KOPT-K1 (cell line): ENCODE data around the gene OBP2A.
"Not testable (repeated sequence)": the region's sequence is repeated elsewhere in the genome, so short reads cannot be mapped to it uniquely, and the experiment has no call there.

ENCODE experiments used
- H3K27ac ChIP-seq: fragments of 200-600 bp; sonication (generic); 2 replicates; pipeline ENCODE4 v1.5.1; 2016; ENCODE audit warnings: antibody characterized with exemption, mild to moderate bottlenecking, low read depth, low read length; ENCODE audit not compliant: poor library complexity, severe bottlenecking
- H3K36me3 ChIP-seq: fragments of 200-600 bp; sonication (generic); 2 replicates; pipeline ENCODE4 v1.5.1; 2017; ENCODE audit warnings: antibody characterized with exemption, mild to moderate bottlenecking, low read length, moderate library complexity; ENCODE audit not compliant: insufficient read depth
- H3K9me3 ChIP-seq: fragments of 200-600 bp; sonication (generic); 2 replicates; pipeline ENCODE4 v1.5.1; 2017; ENCODE audit warnings: antibody characterized with exemption, low read length, mild to moderate bottlenecking; ENCODE audit not compliant: insufficient read depth, poor library complexity, severe bottlenecking

OBP2A gene

GRCh38 chr9:135533674-135534073 lies 12.3 kb upstream of the OBP2A start:
- no peaks in the 10 kb centered on the region for H3K9me3 ChIP-seq
- no peak overlapping the region for H3K27ac ChIP-seq
- no peaks in the 10 kb centered on the region for H3K36me3 ChIP-seq

GRCh38 chr9:135534192-135534711 lies 11.7 kb upstream of the OBP2A start:
- not testable (repeated sequence) for H3K9me3 ChIP-seq, H3K36me3 ChIP-seq, H3K27ac ChIP-seq

- H3K27ac ChIP-seq, H3K9me3 ChIP-seq, H3K36me3 ChIP-seq: not testable (repeated sequence)
Observed at GRCh38 chr9:135534826-135535225, 11.1 kb upstream of the OBP2A start.

- H3K9me3 ChIP-seq, result not testable (repeated sequence)
Observed at GRCh38 chr9:135535631-135536030, 10.3 kb upstream of the OBP2A start.

GRCh38 chr9:135536216-135536615 lies 9.7 kb upstream of the OBP2A start:
- no peaks in the 10 kb centered on the region for H3K9me3 ChIP-seq
- no peak overlapping the region for H3K27ac ChIP-seq
- H3K36me3 ChIP-seq, result no peaks in the 10 kb centered on the region

More at GRCh38 chr9:135535631-135536030, 10.3 kb upstream of the OBP2A start:
- not testable (repeated sequence) for H3K36me3 ChIP-seq, H3K27ac ChIP-seq

GRCh38 chr9:135543262-135543894 lies 2.5 kb upstream of the OBP2A start:
- not testable (repeated sequence) for H3K36me3 ChIP-seq, H3K9me3 ChIP-seq

GRCh38 chr9:135544981-135545635 lies 818 bp upstream of the OBP2A start:
- Histone ChIP-seq H3K27ac (no peak overlapping the region), H3K9me3 (no peaks in the 10 kb centered on the region), H3K36me3 (no peaks in the 10 kb centered on the region)

More at GRCh38 chr9:135543262-135543894, 2.5 kb upstream of the OBP2A start:
- not testable (repeated sequence) for H3K27ac ChIP-seq

GRCh38 chr9:135546792-135547617 lies 1.1 kb downstream of the OBP2A start:
- H3K9me3 ChIP-seq, H3K36me3 ChIP-seq, H3K27ac ChIP-seq: not testable (repeated sequence)

- no peak overlapping the region for H3K27ac ChIP-seq
Observed at GRCh38 chr9:135547756-135548736, 2.1 kb downstream of the OBP2A start.

GRCh38 chr9:135549478-135550343 lies 3.8 kb downstream of the OBP2A start:
- not testable (repeated sequence) for H3K36me3 ChIP-seq, H3K9me3 ChIP-seq, H3K27ac ChIP-seq

More at GRCh38 chr9:135547756-135548736, 2.1 kb downstream of the OBP2A start:
- Histone ChIP-seq H3K36me3 (no peaks in the 10 kb centered on the region), H3K9me3 (no peaks in the 10 kb centered on the region)

- no peaks in the 10 kb centered on the region for H3K36me3 ChIP-seq
- no peak overlapping the region for H3K27ac ChIP-seq
- no peaks in the 10 kb centered on the region for H3K9me3 ChIP-seq
Observed at GRCh38 chr9:135550344-135550918, 4.5 kb downstream of the OBP2A start.

GRCh38 chr9:135551031-135551430 lies 5.1 kb downstream of the OBP2A start:
- Histone ChIP-seq H3K27ac (no peak overlapping the region), H3K36me3 (no peaks in the 10 kb centered on the region), H3K9me3 (no peaks in the 10 kb centered on the region)

GRCh38 chr9:135551456-135551855 lies 5.5 kb downstream of the OBP2A start:
- no peaks in the 10 kb centered on the region for H3K36me3 ChIP-seq
- H3K9me3 ChIP-seq, result no peaks in the 10 kb centered on the region
- H3K27ac ChIP-seq, result no peak overlapping the region
